ENCODE data around the gene ISY1.

The ISY1 gene

GRCh38 chr3:129180461-129180860 is 19.6 kb upstream of the ISY1 start:
- TF ChIP-seq REST (IDR thresholded peaks at IDR 0.05; ENCODE audit: insufficient read depth in 1 of 2, low read depth in 2 of 2, low read length in 2 of 2) (no peak), FOXP2 (optimal IDR thresholded peaks at IDR 0.05; ENCODE audit: borderline replicate concordance, extremely low read depth, extremely low read length, insufficient read depth) (no peak), TAF1 (IDR thresholded peaks at IDR 0.05; ENCODE audit: borderline replicate concordance, insufficient read depth, low read length) (no peak), SIN3A (IDR thresholded peaks at IDR 0.05; ENCODE audit: borderline replicate concordance, insufficient read depth, low read length) (no peak), POLR2AphosphoS5 (IDR thresholded peaks at IDR 0.05; ENCODE audit: low read depth, low read length) (no peak)

GRCh38 chr3:129176051-129176450 is 15.2 kb upstream of the ISY1 start:
- TF ChIP-seq TAF1 (IDR thresholded peaks at IDR 0.05; ENCODE audit: borderline replicate concordance, insufficient read depth, low read length) (no peak), SIN3A (IDR thresholded peaks at IDR 0.05; ENCODE audit: borderline replicate concordance, insufficient read depth, low read length) (no peak), REST (IDR thresholded peaks at IDR 0.05; ENCODE audit: insufficient read depth in 1 of 2, low read depth in 2 of 2, low read length in 2 of 2) (no peak), POLR2AphosphoS5 (IDR thresholded peaks at IDR 0.05; ENCODE audit: low read depth, low read length) (no peak), FOXP2 (optimal IDR thresholded peaks at IDR 0.05; ENCODE audit: borderline replicate concordance, extremely low read depth, extremely low read length, insufficient read depth) (no peak)

- TF ChIP-seq FOXP2 (optimal IDR thresholded peaks at IDR 0.05; ENCODE audit: borderline replicate concordance, extremely low read depth, extremely low read length, insufficient read depth), result no peak
- no peak for TF ChIP-seq POLR2AphosphoS5 (IDR thresholded peaks at IDR 0.05; ENCODE audit: low read depth, low read length)
- no peak for TF ChIP-seq REST (IDR thresholded peaks at IDR 0.05; ENCODE audit: insufficient read depth in 1 of 2, low read depth in 2 of 2, low read length in 2 of 2)
- no peak for TF ChIP-seq SIN3A (IDR thresholded peaks at IDR 0.05; ENCODE audit: borderline replicate concordance, insufficient read depth, low read length)
- no peak for TF ChIP-seq TAF1 (IDR thresholded peaks at IDR 0.05; ENCODE audit: borderline replicate concordance, insufficient read depth, low read length)
Measured at GRCh38 chr3:129173725-129174124, 12.9 kb upstream of the ISY1 start.

- TF ChIP-seq TAF1 (IDR thresholded peaks at IDR 0.05; ENCODE audit: borderline replicate concordance, insufficient read depth, low read length) (no peak), POLR2AphosphoS5 (IDR thresholded peaks at IDR 0.05; ENCODE audit: low read depth, low read length) (no peak), FOXP2 (optimal IDR thresholded peaks at IDR 0.05; ENCODE audit: borderline replicate concordance, extremely low read depth, extremely low read length, insufficient read depth) (no peak), SIN3A (IDR thresholded peaks at IDR 0.05; ENCODE audit: borderline replicate concordance, insufficient read depth, low read length) (no peak), REST (IDR thresholded peaks at IDR 0.05; ENCODE audit: insufficient read depth in 1 of 2, low read depth in 2 of 2, low read length in 2 of 2) (no peak)
Measured at GRCh38 chr3:129173206-129173605, 12.3 kb upstream of the ISY1 start.
